SU-DHL-6 (cell line): ENCODE data around the gene PHTF2.

Experiments used
- EZH2phosphoT487 ChIP-seq: fragments of 200-600 bp; sonication (generic), shearing (Covaris generic); conservative IDR thresholded peaks from 2 replicates; pipeline ENCODE4 v1.6.1; 2018; ENCODE audit warnings: mild to moderate bottlenecking, antibody characterized with exemption, low read length, moderate library complexity, mixed read lengths
- TF ChIP-seq, protein P1 (sequence below): fragments of 200-600 bp; sonication (generic); IDR thresholded peaks from one replicate; pipeline ENCODE4 v1.5.1; 2017; ENCODE audit warnings: antibody characterized with exemption, mild to moderate bottlenecking, low read length, moderate library complexity; ENCODE audit not compliant: insufficient read depth, poor library complexity, severe bottlenecking

DNA sequence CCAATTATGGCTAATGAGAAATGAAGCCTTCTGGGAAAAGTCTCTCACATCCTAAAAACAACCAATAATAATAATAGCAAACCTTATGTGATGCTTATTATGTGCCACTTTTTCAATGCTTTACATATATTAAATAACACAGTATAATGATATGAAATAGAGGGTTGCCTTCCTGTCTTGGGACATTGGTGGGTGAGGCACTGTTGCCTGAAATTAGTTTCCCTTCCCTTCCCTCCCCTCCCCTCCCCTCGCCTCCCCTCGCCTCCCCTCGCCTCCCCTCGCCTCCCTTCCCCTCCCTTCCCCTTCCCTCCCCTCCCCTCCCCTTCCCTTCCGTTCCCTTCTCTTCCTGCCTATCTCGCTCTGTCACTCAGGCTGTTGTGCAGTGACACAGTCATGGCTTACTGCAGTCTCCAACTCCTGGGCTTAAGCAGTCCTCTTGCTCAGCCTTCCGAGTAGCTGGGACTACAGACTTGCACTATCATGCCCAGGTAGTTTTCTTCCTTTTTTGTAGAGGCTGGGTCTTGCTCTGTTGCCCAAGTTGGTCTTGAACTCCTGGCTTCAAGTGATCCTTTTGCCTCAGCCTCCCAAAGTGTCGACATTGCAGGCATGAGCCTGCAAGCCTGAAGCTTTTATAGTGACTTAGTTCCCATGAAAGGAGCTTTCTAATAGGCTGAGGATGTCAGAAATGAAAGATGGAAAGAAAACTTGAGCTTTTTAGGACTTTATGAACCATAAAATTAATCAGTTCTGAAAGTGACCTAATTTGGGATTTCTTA, 47.9 kb downstream of the PHTF2 start:
- TF ChIP-seq, protein P1, sequence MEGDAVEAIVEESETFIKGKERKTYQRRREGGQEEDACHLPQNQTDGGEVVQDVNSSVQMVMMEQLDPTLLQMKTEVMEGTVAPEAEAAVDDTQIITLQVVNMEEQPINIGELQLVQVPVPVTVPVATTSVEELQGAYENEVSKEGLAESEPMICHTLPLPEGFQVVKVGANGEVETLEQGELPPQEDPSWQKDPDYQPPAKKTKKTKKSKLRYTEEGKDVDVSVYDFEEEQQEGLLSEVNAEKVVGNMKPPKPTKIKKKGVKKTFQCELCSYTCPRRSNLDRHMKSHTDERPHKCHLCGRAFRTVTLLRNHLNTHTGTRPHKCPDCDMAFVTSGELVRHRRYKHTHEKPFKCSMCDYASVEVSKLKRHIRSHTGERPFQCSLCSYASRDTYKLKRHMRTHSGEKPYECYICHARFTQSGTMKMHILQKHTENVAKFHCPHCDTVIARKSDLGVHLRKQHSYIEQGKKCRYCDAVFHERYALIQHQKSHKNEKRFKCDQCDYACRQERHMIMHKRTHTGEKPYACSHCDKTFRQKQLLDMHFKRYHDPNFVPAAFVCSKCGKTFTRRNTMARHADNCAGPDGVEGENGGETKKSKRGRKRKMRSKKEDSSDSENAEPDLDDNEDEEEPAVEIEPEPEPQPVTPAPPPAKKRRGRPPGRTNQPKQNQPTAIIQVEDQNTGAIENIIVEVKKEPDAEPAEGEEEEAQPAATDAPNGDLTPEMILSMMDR, result no peak
- TF ChIP-seq EZH2phosphoT487, result no peak
